Mesenteric fat pad (tissue), 1 donor: ENCODE results near the gene LRRC47. TPM values are rescaled to one million over a fixed set of nuclear protein-coding genes. Genes with fewer than 3 reads are reported as not detected.

Source experiments
- DNase-seq: peaks from one replicate; pipeline ENCODE4 v3.0.0-alpha.2; 2020; ENCODE audit warnings: low spot score
- total RNA-seq: library from RNA; stranded (reverse); fragmentation: NEBNext Ultra II Directional; extraction: Animal tissue kit (Norgen Biotek cat#: 25700); gene quantifications from one replicate; pipeline ENCODE4 v1.2.1, GENCODE V29; 2021
- donor health status: DM: yes; HTN: yes; CAD: no.

Gene LRRC47
- total RNA-seq, 1 donor from 2014 or later = 38.7 TPM

DNA sequence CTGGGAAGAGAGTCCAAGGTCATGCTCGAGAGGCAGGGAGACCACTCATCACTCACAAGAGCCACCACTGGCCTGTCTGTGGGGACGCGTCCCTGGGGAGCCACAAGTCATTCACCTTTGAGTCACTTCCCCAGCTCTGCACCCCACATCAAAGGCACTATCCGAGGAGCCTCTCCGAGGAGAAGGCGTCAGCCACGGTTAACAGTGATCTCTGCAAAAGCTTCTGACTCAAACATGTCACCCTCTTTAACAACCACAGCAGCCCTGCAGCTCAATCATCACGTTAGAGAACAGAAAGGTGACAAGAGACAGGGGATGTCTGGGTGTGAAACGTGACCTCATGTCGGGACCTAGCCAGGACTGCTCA lies 9.0 kb downstream of the LRRC47 start:
- no peak for DNase-seq

DNA sequence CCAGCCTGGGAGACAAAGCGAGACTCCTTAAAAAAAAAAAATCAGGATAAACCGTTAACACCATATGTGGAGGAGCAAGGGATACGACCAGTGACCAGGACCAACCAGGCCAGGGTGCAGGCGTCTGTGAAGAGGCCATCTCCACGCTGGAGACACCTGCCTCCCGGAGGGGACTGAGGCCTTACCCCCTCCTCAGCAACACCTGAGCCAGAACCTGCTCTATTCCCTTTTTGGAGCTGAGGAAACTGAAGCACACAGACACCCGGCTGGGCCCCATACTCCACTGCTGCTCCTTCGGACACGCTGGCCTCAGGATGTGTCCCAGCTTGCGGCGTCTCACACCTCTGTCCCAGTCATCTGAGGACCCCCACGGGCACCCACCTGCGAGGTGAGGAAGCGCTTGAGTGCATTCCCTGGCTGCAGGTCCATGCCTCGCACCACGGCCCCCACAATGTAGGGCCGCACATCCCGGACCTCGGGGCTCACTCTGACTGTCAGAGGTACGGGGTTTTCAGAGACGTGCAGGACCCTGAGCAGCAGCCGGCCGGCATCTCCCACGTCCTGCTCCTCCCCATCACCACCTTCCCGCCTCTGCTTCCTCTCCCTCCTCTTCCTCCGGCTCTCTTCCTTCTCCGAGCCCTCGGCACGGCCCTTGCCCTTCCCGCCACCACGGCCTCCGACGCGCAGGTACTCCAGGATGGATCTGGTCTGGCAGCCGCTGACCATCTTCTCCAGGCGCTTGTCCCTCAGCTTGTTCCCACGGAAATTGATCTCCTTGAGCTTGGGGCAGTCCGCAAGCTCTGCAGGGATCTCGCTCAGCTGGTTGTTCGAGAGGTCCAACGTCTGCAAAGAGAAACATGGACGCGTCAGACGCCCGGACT lies 9.6 kb downstream of the LRRC47 start:
- no peak for DNase-seq

DNA sequence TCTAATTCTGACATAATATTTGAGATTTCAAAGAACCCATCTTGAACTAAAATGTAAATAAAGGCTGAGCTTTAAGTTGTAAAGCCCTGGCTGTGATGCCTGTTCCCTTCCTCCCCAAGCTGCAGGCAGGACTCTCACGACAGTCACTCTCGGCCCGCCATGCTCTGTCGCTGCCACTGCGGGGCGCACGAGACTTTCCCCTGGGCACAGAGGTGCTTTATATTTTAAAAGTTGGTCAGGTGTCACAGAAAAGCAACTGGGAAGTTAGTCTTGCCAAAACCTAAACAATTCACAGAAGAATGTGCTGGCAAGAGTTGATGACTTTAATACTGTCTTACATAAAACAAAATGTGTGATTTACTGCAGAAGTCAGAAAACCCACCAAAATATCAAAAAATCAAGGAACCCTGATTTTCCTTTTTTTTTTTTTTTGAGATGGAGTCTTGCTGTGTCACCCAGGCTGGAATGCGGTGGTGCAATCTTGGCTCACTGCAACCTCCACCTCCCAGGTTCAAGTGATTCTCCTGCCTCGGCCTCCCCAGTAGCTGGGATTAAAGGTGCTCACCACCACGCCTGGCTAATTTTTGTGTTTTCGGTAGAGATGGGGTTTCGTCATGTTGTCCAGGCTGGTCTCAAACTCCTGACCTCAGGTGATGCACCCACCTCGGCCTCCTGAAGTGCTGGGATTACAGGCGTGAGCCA lies 10.7 kb downstream of the LRRC47 start:
- no peak for DNase-seq

DNA sequence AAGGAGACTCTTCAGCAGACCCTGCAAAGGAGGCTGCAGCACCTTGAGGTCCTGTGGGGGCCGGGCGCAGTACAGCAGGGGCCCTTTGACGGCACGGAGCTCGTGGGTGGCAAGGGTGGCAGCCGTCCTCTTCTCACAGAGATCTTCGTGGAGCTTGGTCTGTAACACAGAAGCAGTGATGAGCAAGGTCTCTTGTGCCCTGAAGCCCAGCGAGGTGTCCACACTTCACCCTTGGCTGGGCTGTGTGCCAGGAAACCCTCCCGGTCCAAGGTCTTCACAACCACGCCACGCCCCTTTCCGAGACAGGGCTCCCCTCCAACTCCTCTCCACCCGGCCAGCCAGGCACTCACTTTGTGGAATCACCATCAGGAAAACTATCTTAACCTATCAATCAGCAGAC lies 11.3 kb downstream of the LRRC47 start:
- no peak for DNase-seq

DNA sequence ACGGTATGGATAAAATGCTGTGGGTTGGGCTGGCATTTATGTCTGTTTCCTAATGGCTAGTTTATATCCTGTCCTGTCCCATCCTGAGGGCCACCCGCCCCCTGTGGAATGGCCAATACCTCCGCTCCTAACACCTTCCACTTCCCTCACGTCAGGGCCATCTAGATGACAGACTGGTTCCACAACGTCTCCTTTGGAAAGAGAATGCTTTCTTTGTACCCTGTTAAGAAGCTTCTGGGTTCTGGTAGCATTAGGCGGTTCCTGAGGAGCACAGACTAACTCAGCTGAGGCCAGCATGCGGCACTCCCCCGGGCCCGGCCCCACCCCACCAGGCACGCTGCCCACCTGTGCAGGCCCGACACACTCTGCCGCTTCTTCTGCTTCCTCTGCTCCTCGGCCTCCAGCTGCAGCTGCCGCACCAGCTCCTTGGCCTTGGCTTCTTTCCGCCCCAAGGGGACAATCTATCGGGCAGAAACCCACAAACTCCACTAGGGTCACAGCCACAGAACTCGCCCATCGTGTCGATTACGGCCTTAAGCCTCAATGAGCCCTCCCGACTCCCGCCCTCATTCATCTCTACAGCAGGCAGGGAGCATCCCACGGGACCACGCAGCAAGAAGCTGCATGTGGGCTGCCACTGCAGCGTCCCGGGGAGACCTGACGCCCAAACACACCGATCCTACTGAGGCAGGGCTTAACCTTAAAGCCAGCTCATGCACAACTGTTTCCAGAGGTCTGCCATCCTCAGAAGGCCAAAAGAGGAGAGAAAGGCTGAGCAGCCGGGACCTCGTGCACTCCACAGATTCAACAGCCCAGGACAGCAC lies 12.4 kb downstream of the LRRC47 start:
- DNase-seq = no peak

DNA sequence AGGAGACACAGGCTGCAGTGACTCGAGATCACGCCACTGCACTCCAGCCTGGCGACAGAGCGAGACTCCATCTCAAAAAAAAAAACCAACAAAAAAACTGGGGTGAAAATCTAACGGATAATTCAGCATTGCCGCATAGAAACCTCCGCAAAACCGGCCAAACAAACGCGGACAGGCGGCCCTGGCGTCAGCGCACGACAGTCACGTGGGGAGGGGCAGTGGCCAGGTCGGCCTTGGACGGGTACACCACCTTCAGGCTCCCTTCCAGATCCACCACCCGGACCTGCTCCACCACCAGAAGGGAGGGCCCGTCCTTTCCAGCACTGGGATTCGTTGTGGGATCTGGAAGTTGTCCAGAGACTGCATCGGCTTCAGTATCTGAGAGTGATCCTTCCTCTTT lies 15.4 kb downstream of the LRRC47 start:
- no peak for DNase-seq

DNA sequence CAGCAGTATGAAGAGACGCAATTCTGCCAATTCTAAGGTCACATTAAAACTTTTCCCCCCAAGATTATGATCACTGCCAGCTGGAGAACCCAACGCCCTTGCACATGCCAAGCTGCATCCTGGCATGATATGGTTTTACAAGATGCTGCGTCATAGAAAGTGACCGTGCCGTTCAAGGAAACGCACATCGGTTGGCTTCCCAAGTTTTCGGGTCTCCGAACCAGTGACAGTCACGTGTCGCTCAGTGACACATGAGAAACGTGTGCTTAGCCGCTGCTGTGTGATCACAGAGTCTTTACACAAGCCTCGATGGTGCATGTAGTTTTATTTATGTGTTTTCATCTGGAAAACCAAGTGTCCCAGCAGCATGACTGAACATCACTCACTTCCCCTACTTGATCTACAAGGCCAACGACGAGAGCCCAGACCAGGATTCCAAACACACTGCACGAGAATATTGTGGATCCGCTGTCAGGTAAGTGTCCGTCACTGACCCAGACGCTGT lies 16.3 kb downstream of the LRRC47 start:
- no peak for DNase-seq

DNA sequence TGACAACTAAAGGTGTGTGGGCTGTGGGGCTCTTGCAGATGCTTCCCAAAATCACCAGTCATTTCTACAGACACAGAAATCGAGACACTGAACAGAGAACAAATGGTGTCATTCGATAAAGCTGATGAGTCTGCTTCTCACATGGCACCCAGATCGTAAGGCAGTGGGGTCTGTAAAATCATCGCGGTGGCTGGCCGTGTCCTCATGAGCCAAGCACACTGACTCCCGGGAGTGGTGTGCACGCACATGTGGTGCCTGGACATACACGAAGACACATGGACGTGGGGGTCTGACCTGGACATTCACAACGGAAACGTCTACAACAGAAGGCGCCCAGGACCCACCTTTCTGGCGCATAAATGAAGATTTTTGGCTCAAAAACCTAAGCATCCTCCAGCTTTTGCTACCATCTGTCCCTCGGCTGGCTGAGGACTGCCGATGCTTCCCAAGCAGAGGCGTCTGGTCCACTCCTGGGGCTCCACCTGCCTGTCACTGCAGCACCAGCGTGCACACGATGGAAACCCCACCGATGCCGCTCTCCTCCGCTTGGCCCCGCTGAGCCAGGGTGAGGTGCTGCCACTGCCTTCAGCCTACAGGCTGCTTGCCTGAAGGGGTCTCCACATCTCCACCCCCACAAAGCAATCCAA lies 16.9 kb downstream of the LRRC47 start:
- no peak for DNase-seq

DNA sequence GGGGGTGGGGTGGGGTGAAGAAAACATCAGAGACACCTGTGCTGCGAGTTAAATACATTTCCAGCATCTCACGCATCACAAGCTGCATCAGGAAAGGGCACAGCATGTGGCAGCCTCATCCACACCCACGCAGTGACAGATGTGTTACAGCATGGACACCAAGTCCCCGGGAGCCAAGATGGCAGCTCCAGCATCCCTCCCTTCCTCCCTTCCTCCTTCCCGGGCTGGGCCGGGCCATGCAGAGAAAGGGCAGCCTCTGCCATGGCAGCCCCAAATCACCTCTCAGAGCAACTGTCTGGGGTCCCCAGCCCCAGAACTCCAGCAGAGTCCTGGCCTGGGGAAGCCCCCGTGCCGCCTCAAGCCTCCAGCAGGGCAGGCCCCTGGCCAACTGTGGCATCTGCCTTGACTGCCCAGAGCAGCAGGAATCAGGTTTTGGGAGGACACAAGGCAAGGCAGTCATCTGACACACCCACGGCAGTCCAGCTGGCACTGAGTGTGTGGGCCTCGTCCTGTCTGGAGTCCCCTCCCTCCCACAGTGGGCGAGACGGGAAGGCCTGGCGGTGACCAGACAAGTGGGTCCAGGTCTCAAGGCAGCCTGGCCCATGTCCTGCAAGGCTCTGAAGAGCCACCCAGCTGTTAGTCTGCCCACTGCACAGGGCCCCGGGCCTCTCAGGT lies 17.6 kb downstream of the LRRC47 start:
- DNase-seq = no peak

DNA sequence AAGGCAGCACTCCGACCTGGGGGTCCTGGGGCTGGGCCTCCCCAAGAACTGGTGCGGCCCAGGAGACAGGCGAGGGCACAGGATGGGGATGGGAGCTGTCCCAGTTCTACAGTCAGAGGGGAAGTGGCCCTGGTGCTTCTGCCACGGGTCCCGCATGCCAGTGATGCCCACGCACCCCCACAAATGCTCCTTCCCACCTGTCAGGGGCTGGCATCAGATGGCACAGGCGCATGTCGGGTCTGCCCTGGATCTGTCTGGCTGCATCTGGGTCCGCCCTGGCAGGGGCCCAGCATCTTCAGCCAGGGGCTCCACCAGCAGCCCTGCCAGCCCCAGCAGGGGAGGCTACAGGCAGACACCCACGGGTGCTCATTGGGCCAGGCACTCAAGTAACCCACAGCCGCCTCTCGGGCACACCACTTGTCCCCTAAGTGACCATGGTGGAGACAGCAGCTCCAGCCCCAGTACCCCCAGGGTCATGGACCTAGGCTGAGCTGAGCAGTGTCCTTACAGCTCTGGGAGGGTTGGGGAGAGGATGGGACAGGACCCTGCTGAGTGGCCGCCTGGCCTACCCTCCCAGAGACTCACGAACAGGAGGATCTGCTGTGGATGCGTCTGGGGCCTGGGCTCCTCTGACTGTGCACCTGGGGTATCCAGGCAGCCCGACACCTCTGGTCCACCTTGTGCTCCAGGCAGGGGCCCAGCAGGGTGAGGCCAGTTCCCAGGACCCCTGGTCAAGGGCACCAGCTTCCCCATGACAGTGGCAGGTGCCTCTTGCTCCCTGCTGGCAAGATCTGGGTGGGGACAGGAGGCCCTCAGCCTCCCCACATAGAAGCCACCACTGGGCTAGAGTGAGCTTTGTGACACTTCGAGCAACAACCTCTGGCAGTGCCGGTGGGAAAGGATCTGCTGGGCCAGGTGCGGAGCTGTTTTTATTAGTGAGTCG lies 18.4 kb downstream of the LRRC47 start:
- no peak for DNase-seq

DNA sequence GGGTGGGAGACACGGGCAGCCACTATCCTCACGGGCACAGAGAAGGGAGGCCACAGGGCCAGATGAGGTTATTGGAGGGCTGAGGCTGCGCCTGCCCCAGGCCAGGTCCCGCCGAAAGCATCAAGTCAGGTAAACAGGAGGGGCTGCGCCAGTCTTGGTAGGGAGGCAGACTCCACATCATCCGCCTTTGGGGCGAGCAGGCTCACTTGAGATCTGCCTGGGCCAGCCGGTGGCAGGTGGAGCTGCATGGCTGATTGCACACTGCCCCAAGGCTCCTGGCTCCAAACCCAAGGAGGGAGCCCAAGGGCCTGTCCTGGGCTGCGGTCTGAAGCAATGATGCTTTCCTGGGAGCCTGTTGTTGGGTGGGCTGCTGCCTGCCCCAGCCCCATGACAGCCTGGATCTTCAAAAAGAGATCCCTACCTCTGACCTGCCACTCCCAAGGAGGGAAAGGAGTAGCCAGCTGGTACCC lies 19.2 kb downstream of the LRRC47 start:
- DNase-seq = no peak

DNA sequence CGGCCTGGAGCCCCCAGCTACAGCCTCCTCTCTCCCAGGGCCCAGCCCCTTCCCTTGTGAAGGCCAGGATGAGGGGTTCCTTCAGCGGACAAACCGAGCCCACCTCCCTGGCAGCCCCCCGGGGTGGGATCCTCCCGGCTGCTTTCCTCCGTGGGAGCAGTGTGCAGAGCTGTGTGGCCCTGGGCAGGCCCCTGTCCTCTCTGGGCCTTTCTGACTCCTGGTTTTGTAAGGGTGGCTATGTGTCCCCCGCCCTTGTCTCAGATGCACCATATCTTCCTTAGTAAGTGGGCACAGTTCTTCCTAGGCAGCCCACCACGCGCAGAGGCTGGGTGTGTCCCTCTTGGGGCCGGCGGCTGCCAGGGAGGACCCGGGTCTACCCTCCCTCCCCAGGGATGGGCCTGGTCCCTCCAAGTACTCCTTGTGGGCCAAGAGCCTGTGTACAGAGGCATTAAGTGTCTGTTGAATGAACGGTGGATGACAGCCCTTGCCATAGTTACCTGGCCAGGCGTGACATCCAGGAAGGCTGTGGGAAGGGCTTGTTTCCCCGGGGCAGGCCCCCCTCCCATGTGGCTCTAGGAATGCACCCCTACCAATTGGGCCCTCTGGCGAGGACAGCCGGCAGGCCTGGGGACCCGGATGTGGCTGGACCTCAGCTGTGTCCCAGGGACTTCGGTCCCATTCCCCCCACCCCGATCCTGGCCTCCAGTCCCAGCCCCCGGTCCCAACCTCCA lies 19.9 kb downstream of the LRRC47 start:
- DNase-seq = no peak

DNA sequence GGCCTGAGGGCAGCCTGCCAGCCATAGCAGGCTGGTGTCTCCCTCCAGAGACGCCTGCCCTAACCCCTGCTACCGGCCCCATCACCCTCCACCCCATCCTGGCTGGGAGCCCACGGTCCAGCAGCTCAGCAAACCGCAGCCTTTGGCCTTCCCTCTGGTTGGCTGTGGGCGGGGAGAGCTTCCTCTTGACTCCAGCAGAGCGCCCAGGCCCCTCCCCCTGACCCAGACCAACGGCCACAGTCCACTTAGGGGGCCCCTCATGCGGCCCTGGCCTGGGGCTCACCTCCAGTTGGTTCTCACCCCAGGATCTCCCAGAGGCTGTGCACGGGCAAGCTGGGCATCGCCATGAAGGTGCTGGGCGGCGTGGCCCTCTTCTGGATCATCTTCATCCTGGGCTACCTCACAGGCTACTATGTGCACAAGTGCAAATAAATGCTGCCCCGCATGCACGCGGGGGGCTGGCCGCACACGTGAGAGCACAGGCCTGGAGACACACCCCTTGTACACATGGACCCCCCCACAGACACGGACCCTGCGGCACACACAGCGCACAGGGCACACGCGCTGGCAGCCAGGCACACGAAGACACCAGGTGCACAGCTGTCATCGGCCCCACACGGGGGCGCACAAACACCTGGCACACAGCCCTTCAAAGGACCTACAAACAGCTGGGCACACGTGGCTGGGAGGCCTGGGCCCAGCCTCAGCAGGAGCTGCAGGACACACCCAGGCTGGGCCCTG lies 20.6 kb downstream of the LRRC47 start:
- no peak for DNase-seq

DNA sequence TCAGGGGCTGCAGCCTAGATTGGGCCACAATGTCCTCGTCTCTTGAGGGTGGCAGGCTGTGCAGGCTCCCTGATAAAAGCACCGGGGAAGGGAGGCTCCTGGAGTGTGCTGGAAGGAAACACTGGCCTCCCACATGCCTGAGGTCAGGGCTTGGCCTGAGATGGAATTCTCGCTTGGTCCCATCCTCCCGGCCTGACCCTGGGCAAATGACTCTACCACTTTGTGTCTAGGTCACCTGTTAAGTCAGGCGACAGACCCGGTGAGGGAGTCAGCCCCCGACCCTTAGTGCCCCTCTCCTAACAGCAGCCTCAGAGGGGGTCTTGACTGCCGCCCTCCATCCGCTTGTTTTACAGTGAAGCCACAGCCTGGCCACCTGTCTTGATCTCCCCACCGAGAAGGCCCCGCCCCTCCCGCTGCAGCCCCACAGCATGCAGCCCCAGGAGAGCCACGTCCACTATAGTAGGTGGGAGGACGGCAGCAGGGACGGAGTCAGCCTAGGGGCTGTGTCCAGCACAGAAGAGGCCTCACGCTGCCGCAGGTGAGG lies 21.3 kb downstream of the LRRC47 start:
- no peak for DNase-seq

DNA sequence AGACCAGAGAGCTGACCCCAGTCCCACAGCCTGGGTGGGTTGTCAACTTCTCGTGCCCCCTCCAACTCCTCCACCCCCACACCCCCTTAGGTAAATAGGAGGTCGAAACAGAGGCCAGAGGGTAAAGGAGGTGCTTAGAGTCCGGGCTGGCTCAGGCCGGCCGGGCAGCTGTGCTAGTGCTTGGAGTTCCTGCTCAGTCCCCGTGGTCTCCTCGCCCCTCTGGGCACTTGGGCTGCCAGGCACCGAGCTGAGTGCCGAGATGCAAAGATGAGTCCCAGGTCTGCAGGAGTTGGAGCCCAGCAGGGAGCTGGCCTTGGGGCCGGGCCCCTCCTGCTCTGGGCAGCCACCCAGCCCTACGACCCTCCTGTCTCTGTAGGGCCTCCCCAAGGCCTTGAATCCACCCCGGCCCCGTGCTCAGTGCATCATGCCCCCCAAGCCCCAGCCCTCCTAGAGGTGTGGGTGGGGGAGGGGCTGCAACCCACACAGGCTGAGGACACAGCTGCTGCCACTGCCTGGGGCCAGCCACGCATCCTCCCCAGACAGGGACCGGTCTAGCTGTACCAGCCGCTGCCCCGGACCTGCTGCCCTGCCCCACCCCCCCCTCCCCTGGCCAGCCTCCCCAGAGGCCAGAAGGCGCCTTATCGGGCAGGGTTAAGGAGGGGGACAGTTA lies 21.9 kb downstream of the LRRC47 start:
- DNase-seq = no peak

DNA sequence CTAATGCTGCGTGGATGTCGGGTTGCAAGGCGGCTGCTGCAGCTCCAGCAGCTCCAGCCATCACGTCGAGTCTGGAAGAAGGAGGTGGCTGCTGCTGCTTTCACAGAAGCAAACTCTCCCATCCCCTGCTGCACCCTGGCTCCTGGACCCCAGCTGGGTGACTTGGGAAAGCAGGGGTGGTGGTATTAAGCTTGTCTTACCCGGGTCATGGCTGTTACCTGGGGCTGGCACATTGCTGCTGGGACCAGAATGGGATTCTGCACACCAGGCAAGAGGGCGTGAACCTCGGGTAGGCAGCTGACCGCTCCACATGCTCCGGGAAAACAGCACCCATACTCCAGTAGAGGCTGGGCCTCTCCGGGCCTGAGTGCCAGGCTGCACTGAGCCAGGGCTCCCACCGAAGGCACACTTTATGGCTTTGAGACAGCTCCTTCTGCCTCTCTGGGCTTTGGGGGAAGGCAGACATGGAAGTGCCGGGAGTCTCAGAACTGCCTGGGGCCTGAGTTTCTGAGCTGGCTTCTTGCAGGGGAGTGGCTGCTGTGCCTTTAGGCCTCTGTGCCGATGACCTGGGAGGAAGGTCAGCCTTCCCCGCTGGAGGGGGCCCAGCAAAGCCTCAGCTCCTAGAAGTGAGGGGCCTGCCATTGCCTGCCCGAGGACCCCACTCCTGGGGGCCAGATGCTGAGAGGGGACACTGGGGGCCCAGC lies 22.6 kb downstream of the LRRC47 start:
- DNase-seq = no peak
